NCI-H2107 treated with DMSO at 0.1 percent for 48 hours (cell line): ENCODE measurements around the gene MCUR1.

ENCODE experiments used
- DNase-seq: peaks from one replicate; lab custom pipeline; 2025; ENCODE audit not compliant: unreplicated experiment; lab: John Stamatoyannopoulos, UW

The MCUR1 gene

GRCh38 chr6:13742961-13743735, 71.2 kb downstream of the MCUR1 start:
- no peak for DNase-seq

- DNase-seq = no peak
Measured at GRCh38 chr6:13741365-13741764, 73.0 kb downstream of the MCUR1 start.
